Measurements from ENCODE around the gene LTBP2. TPM values are rescaled to one million over a fixed set of nuclear protein-coding genes. Genes with fewer than 3 reads are reported as not detected.

LTBP2 gene
- total RNA-seq, 2 experiments from 2014 or later, result 0.04 to 0.05 TPM

DNA sequence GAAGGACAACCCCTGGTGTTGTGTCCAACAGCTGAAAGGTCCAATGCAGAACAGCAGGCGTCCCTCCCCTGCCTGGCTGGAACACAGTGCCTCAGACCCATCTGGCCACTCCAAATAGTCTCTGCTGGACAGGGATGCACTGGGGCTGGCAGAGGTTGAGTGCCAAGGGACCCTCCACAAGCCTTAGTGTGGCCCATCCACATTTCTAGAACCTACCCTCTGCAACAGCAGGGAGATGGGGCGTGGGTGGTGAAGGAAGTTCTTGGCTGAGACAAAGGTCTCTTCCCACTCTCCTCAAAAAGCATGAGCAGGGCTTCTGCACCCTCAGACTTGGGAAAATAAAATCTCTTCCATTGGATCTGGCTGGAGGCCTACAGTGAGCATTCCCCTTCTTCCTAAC is 36.5 kb downstream of the LTBP2 start:
- peaks cover 58% of the 10 kb centered on the region for H3K4me1 Mint-ChIP-seq (ENCODE audit: low read depth)
- intact Hi-C loops (cut with micrococcal nuclease), result no loop called here
- H3K27me3 Mint-ChIP-seq, result peaks cover 24% of the 10 kb centered on the region
- no peak overlapping the region for H3K4me3 Mint-ChIP-seq
- TF ChIP-seq CTCF (IDR thresholded peaks at IDR 0.05), result no peak
- H3K27ac Mint-ChIP-seq, result no peak overlapping the region
- H3K36me3 Mint-ChIP-seq (ENCODE audit: low read depth), result no peaks in the 10 kb centered on the region
- POLR2A ChIA-PET, result no interaction called here
- ATAC-seq (no peak), DNase-seq (no peak)
- CTCF ChIA-PET, result interaction anchor here (0.9 kb wide), 1 partner anchor 33 kb away, joined by 3 read pairs; no protein-coding TSS in a partner anchor
- H3K9me3 Mint-ChIP-seq, result no peaks in the 10 kb centered on the region

- H3K4me1 Mint-ChIP-seq (ENCODE audit: low read depth), result peaks cover 50% of the 10 kb centered on the region
- peaks cover 25% of the 10 kb centered on the region for H3K27me3 Mint-ChIP-seq
- CTCF ChIA-PET, result interaction anchor here (0.6 to 0.9 kb wide), 2 partner anchors 34 to 48 kb away, joined by 3 to 4 read pairs; no protein-coding TSS in a partner anchor
These were observed 37.3 kb downstream of the LTBP2 start for GRCh38 chr14:74574706-74575105.

DNA sequence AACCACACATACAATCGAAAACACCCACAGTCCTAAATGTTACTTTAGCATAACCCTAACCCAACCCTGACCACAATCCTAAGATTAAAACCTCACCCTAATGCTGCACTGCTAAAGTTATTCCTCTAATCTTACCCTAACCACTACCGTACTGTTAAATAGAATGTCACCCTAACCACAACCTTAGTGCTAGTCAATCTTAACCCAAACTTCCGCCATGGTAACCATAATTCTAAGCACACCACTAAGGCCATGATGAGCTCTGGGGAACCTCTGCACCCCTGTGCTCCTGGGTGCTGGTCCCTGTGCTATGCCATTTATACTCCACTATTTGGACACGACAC is 38.0 kb downstream of the LTBP2 start:
- no peak for TF ChIP-seq CTCF (IDR thresholded peaks at IDR 0.05)
- POLR2A ChIA-PET, result interaction anchor here (0.8 kb wide), 1 partner anchor 44 kb away, joined by 4 read pairs; no protein-coding TSS in a partner anchor
- H3K36me3 Mint-ChIP-seq (ENCODE audit: low read depth), result no peaks in the 10 kb centered on the region
- peaks cover 27% of the 10 kb centered on the region for H3K27me3 Mint-ChIP-seq
- DNase-seq (peak; percentile 29), ATAC-seq (peak; percentile 70)
- no peak overlapping the region for H3K4me3 Mint-ChIP-seq
- H3K9me3 Mint-ChIP-seq, result no peaks in the 10 kb centered on the region
- no peak overlapping the region for H3K27ac Mint-ChIP-seq
- intact Hi-C loops (cut with micrococcal nuclease), result no loop called here
- CTCF ChIA-PET, result no interaction called here
- H3K4me1 Mint-ChIP-seq (ENCODE audit: low read depth), result peaks cover 44% of the 10 kb centered on the region

More at GRCh38 chr14:74574706-74575105, 37.3 kb downstream of the LTBP2 start:
- DNase-seq (peak; percentile 22), ATAC-seq (no peak)
- H3K27ac Mint-ChIP-seq, result no peak overlapping the region
- H3K9me3 Mint-ChIP-seq, result no peaks in the 10 kb centered on the region
- intact Hi-C loops (cut with micrococcal nuclease), result no loop called here
- no peaks in the 10 kb centered on the region for H3K36me3 Mint-ChIP-seq (ENCODE audit: low read depth)
- POLR2A ChIA-PET, result interaction anchor here (0.8 kb wide), 1 partner anchor 44 kb away, joined by 4 read pairs; no protein-coding TSS in a partner anchor
- TF ChIP-seq CTCF (IDR thresholded peaks at IDR 0.05), result no peak
- H3K4me3 Mint-ChIP-seq, result no peak overlapping the region

DNA sequence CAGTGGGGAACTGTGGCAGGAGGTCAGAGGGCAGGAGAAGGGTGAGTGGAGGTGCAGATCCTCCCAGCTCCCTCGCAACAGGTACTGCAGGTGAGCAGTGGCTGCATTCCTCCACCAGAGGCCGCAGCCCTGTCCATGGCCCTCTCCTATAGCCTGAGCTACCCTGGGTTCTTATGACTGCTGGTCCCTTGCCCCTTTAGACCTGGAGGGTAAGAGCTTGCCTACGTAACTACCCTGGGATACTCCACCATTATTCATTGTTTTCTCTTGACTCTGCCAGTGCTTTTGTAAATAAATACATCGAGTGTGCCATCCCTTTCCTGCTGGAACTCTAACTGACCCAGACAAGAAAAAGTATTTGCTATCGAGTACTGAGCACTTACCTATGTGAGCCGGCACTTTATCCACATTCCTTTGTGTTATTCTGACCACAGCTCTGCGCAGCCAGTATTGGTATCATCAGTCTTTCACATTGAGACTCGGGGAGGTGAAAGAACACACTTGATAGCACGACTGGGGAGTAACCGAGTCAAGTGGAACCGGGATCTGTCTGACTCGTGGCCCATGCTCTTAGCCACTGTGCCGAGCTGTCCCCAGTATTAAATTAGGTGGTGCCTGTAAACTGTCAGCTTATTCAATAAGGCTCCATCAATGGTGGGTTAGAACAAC is 38.5 kb downstream of the LTBP2 start:
- Mint-ChIP-seq H3K4me1 (ENCODE audit: low read depth) (peaks cover 42% of the 10 kb centered on the region), H3K4me3 (no peak overlapping the region), H3K27me3 (peaks cover 27% of the 10 kb centered on the region), H3K27ac (no peak overlapping the region), H3K9me3 (no peaks in the 10 kb centered on the region), H3K36me3 (ENCODE audit: low read depth) (no peaks in the 10 kb centered on the region)
- ATAC-seq (no peak), DNase-seq (no peak)
- TF ChIP-seq CTCF (IDR thresholded peaks at IDR 0.05), result no peak
- intact Hi-C loops (cut with micrococcal nuclease), result no loop called here
- POLR2A ChIA-PET, result interaction anchor here (0.8 kb wide), 1 partner anchor 45 kb away, joined by 4 read pairs; no protein-coding TSS in a partner anchor
- CTCF ChIA-PET, result interaction anchor here (0.9 to 1.5 kb wide), 2 partner anchors 35 to 73 kb away, joined by 3 to 10 read pairs; no protein-coding TSS in a partner anchor

GRCh38 chr14:74572726-74573301 is 39.2 kb downstream of the LTBP2 start:
- no peak for TF ChIP-seq CTCF (IDR thresholded peaks at IDR 0.05)
- Mint-ChIP-seq H3K36me3 (ENCODE audit: low read depth) (no peaks in the 10 kb centered on the region), H3K27ac (no peak overlapping the region), H3K4me3 (no peak overlapping the region), H3K27me3 (peaks cover 24% of the 10 kb centered on the region), H3K9me3 (no peaks in the 10 kb centered on the region), H3K4me1 (ENCODE audit: low read depth) (peaks cover 37% of the 10 kb centered on the region)
- DNase-seq (no peak), ATAC-seq (no peak)
- ChIA-PET POLR2A (interaction anchor here (0.8 kb wide), 1 partner anchor 32 kb away, joined by 3 read pairs; no protein-coding TSS in a partner anchor), CTCF (interaction anchor here (0.9 to 1.5 kb wide), 4 partner anchors 36 to 73 kb away, joined by 3 to 10 read pairs (median 4); no protein-coding TSS in a partner anchor)
- intact Hi-C loops (cut with micrococcal nuclease), result no loop called here
